GM19372 (cell line): ENCODE measurements around the gene ATP8B1.

Source experiments
- ATAC-seq: cut with Tn5 transposase; IDR thresholded peaks from one replicate; pipeline ENCODE4 v1.9.1; 2021; ENCODE audit warnings: mild to moderate bottlenecking, low read depth, moderate library complexity; ENCODE audit not compliant: unreplicated experiment

ATP8B1 gene

GRCh38 chr18:57819671-57820460 is 16.8 kb upstream of the ATP8B1 start:
- ATAC-seq = peak; percentile 88

DNA sequence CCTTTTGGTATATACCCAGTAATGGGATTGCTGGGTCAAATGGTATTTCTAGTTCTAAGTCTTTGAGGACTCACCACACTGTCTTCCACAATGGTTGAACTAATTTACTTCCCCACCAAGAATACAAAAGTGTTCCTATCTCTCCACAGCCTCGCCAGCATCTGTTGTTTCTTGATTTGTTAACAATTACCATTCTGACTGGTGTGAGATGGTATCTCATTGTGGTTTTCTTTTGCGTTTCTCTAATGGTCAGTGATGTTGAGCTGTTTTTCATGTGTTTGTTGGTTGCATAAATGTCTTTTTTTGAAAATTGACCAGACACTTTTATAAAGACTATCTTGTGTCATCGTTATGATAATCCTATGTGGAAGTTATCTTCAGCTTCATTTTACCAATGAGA is 16.0 kb upstream of the ATP8B1 start:
- no peak for ATAC-seq

GRCh38 chr18:57816208-57816954 is 13.3 kb upstream of the ATP8B1 start:
- ATAC-seq = no peak

GRCh38 chr18:57814555-57814954 is 11.4 kb upstream of the ATP8B1 start:
- no peak for ATAC-seq

DNA sequence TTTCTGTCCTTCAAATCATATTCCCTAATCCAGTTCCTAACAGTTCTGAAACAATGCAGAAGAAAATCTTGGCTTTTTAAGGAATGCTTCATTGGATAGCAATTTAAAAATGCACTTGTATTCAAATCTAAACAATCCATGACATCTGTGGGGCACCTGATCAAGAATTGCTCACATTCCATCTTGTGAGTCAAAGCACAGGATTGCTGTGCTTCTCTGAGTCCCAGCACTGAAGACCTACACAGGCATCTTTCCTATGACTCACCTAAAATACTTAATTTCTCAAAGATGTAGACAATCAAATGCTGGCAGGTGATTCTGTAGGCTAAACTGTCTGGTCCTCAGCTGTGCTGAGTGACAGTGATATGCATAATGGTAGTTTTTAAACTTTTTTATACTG is 10.1 kb upstream of the ATP8B1 start:
- ATAC-seq = no peak

GRCh38 chr18:57812126-57812477 is 9.0 kb upstream of the ATP8B1 start:
- ATAC-seq = no peak

- no peak for ATAC-seq
Observed at GRCh38 chr18:57811477-57812125, 8.5 kb upstream of the ATP8B1 start.

GRCh38 chr18:57809190-57809589 is 6.1 kb upstream of the ATP8B1 start:
- ATAC-seq = no peak

GRCh38 chr18:57807336-57808117 is 4.4 kb upstream of the ATP8B1 start:
- no peak for ATAC-seq

DNA sequence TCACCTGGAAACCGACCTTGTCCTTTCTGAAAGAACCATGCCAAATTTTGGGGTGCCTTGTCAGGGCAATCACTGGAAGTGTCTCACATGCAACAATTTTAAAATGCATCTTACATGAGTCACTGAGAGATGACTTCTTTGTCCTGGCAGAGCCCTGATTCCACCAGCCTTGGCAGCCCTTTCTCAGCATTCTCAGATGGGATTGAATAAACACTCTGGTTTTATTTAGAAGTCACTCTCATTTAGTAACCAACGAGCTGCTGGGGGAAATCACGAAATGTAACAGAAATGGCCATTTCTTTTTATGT is 3.8 kb upstream of the ATP8B1 start:
- ATAC-seq = no peak

DNA sequence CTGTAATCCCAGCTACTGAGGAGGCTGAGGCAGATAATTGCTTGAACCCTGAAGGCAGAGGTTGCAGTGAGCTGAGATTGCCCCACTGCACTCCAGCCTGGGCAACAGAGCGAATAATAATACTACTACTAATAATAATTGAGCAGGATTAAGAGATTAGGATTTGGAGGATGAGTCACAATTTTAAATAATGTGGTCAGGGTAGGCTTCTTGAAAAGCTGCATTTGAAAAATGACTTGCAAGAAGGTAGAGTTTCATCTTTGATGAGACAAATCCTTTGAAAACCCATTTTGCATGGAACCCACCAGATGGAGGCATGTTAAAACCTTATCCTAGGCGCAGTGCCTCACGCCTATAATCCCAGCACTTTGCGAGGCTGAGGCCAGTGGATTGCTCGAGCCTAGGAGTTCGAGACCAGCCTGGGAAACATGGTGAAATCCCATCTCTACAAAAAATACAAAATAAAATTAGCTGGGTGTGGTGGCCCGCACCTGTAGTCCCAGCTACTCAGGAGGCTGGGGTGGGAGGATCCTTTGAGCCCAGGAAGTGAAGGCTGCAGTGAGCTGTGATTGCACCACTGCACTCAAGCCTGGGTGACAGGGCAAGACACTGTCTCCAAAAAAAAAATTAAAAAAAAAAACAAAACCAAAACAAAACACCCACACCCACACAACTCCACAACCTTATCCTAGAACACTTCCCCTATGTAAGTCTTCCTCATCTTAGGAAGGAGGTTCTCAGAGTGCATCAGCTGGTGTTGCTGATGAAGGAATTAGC is 3.3 kb upstream of the ATP8B1 start:
- no peak for ATAC-seq

DNA sequence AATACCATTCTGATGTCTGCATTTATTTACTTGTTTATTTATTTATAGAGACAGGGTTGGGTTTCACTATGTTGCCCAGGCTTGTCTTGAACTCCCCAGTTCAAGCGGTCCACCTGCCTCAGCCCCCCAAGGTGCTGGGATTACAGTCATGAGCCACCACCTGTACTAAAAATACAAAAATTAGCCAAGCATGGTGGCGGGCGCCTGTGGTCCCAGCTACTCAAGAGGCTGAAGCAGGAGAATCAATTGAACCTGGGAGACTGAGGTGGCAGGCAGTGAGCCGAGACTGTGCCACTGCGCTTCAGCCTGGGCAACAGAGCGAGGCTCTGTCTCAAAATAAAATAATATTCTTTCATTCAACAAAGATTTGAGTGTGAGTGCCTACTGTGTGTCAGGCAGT is 2.0 kb upstream of the ATP8B1 start:
- no peak for ATAC-seq

GRCh38 chr18:57804557-57804956 is 1.4 kb upstream of the ATP8B1 start:
- ATAC-seq = no peak

- ATAC-seq = peak; percentile 13
Observed at GRCh38 chr18:57802213-57803102, 657 bp downstream of the ATP8B1 start.

GRCh38 chr18:57801761-57802212 is 1.3 kb downstream of the ATP8B1 start:
- no peak for ATAC-seq

- no peak for ATAC-seq
Observed at GRCh38 chr18:57801325-57801724, 1.8 kb downstream of the ATP8B1 start.

- no peak for ATAC-seq
Observed at GRCh38 chr18:57798713-57799373, 4.3 kb downstream of the ATP8B1 start.

DNA sequence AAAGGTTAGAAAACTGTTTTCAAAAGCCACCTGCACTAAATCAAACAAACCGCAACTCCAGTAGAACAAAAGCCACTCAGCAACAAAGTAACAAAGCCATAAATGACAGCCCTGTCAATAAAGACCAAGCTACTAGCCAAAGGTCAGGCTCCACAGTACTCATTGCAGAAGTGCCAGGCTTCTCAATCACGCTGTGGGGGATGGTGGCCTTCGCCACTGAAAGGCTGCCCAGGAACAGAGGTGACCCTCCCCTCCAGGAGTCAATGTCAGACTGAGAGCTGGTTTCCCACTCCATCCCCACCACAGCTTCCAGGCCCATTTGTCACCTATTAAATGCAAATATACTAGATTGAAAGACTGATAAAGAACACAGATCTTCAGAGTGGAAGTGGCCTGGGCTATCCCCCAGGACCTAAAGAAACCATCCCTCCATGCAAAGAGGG is 5.9 kb downstream of the ATP8B1 start:
- ATAC-seq = no peak
